ENCODE data around the gene PRPSAP2. TPM values are rescaled to one million over a fixed set of nuclear protein-coding genes. Genes with fewer than 3 reads are reported as not detected.

Gene PRPSAP2
- total RNA-seq, 1 donor from 2014 or later, result 26.3 TPM

GRCh38 chr17:18960803-18961511 is 103.0 kb downstream of the PRPSAP2 start:
- Histone ChIP-seq H3K4me3 (no peak overlapping the region), H3K4me1 (peaks cover 3% of the 10 kb centered on the region), H3K9me3 (no peaks in the 10 kb centered on the region), H3K36me3 (no peaks in the 10 kb centered on the region), H3K27me3 (no peaks in the 10 kb centered on the region), H3K27ac (no peak overlapping the region)
- DNase-seq, result peak; percentile 91
- ATAC-seq, result peak; percentile 91
- intact Hi-C loops (cut with DNase I), result no loop called here
- TF ChIP-seq CTCF (IDR thresholded peaks at IDR 0.05), result peak; percentile 94

- Histone ChIP-seq H3K9me3 (no peaks in the 10 kb centered on the region), H3K27ac (no peak overlapping the region), H3K27me3 (no peaks in the 10 kb centered on the region), H3K4me3 (no peak overlapping the region), H3K36me3 (no peaks in the 10 kb centered on the region), H3K4me1 (peaks cover 3% of the 10 kb centered on the region)
- DNase-seq, result no peak
- intact Hi-C loops (cut with DNase I), result no loop called here
- ATAC-seq, result no peak
- no peak for TF ChIP-seq CTCF (IDR thresholded peaks at IDR 0.05)
Observed at GRCh38 chr17:18961634-18962493, 103.9 kb downstream of the PRPSAP2 start.

DNA sequence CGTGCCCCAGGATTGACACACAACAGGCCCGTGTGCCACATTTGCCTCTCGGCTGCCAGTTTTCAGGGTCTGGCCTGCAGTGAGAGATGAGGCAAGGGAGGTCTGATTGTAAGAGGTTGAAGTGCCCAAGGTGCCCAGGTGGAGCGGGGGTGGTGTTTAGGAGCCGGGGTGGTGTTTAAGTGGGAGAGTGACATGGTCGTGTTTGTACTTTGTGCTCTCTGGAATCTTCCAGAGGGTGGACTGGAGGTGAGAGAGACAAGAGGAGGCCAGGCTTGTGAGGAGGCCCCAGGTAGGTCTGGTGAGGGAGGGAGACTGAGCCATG is 104.5 kb downstream of the PRPSAP2 start:
- DNase-seq (no peak), ATAC-seq (no peak)
- Histone ChIP-seq H3K9me3 (no peaks in the 10 kb centered on the region), H3K36me3 (no peaks in the 10 kb centered on the region), H3K27me3 (no peaks in the 10 kb centered on the region), H3K27ac (no peak overlapping the region), H3K4me3 (no peak overlapping the region), H3K4me1 (peaks cover 4% of the 10 kb centered on the region)
- intact Hi-C loops (cut with DNase I), result no loop called here
- no peak for TF ChIP-seq CTCF (IDR thresholded peaks at IDR 0.05)

DNA sequence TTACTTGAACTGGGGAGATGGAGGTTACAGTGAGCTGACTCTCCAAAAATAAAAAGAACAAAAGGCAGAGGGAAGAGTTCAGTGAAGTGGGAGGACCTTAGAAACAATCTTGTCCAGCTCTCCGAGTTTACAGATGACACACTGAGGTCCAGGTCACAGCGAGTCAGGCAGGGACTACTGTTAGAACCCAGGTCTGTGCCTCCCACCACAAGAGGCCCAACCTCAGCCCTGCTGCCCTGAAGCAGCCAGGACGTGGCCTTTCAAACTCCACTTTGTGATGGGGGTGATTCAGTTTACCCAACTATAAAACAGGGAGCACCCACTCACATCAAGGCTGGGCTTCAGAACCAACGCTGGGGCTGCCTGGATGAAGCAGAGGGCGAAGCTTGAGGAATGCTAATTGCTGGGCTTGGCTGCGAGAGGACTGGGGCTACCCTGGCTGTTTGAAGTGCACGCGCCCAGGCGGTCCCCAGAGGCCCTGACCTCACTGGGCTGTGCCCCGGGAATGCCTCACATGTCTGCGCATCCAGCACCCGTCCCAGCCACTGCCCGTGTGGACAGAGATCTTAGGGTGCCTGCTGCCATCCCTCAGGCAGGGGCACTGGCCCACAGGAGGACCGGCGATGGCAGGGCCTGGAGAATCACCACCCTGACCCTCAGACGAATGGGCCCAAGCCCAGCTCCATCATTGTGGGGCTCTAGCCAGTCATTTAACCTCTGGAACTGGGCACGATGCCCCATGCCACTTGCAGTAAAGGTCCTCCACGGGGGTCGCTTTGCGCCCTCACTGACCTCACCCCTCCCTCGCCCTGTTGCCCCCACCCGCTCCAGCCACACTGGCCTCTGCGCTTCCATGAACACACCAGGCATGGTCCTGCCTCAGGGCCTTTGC is 105.4 kb downstream of the PRPSAP2 start:
- Histone ChIP-seq H3K4me1 (peaks cover 13% of the 10 kb centered on the region), H3K9me3 (no peaks in the 10 kb centered on the region), H3K27ac (no peak overlapping the region), H3K4me3 (no peak overlapping the region), H3K36me3 (no peaks in the 10 kb centered on the region), H3K27me3 (no peaks in the 10 kb centered on the region)
- intact Hi-C loops (cut with DNase I), result no loop called here
- DNase-seq, result no peak
- ATAC-seq, result no peak
- no peak for TF ChIP-seq CTCF (IDR thresholded peaks at IDR 0.05)

- Histone ChIP-seq H3K9me3 (no peaks in the 10 kb centered on the region), H3K4me3 (no peak overlapping the region), H3K27me3 (no peaks in the 10 kb centered on the region), H3K36me3 (no peaks in the 10 kb centered on the region), H3K4me1 (peaks cover 17% of the 10 kb centered on the region), H3K27ac (no peak overlapping the region)
- DNase-seq (no peak), ATAC-seq (no peak)
- TF ChIP-seq CTCF (IDR thresholded peaks at IDR 0.05), result no peak
- intact Hi-C loops (cut with DNase I), result no loop called here
Observed at GRCh38 chr17:18964018-18964351, 106.1 kb downstream of the PRPSAP2 start.

Measured in upper lobe of right lung (tissue), 1 donor.